ENCODE measurements around the gene CAMSAP3. TPM values are rescaled to one million over a fixed set of nuclear protein-coding genes. Genes with fewer than 3 reads are reported as not detected.

Gene CAMSAP3
- polyA plus RNA-seq, 1 of the 3 experiments (the other 2 are of a cell fraction): 0.08 TPM

GRCh38 chr19:7617172-7617571 is 21.5 kb downstream of the CAMSAP3 start:
- Histone ChIP-seq H3K4me2 (no peak overlapping the region), H3K36me3 (replicated peaks in 1 of 2; ENCODE audit: control insufficient read depth in 1 of 2, insufficient read depth in 2 of 2, low read length in 1 of 2) (peaks cover 3 to 25% of the 10 kb centered on the region in 2 experiments), H3K4me1 (ENCODE audit: control insufficient read depth in 1 of 2, insufficient read depth in 2 of 2, low read depth in 1 of 2, low read length in 1 of 2) (peaks cover 0 to 42% of the 10 kb centered on the region in 2 experiments; a peak in 1 of 4 replicates), H4K20me1 (ENCODE audit: insufficient read depth) (no peaks in the 10 kb centered on the region), H3K27me3 (ENCODE audit: insufficient read depth) (no peaks in the 10 kb centered on the region), H3K9ac (no peak overlapping the region), H3K9me3 (no peaks in the 10 kb centered on the region), H3K27ac (ENCODE audit: low read depth in 2 of 2, low read length in 1 of 2) (peak overlapping the region in 1 of 2 experiments; percentile 98; a peak in 2 of 4 replicates), H2AFZ (ENCODE audit: low read depth) (no peak overlapping the region), H3F3A (replicated peaks; ENCODE audit: insufficient read depth) (peaks cover 4% of the 10 kb centered on the region), H3K4me3 (ENCODE audit: low read depth in 2 of 2, low read length in 1 of 2) (no peak overlapping the region), H3K79me2 (ENCODE audit: insufficient read depth) (no peaks in the 10 kb centered on the region), H3K9me2 (no peaks in the 10 kb centered on the region)
- 94% methylated on average over 8 of the region's 12 CpGs for WGBS (ENCODE audit: low lambda C conversion rate)
- DNase-seq: no peak
- CTCF ChIA-PET: interaction anchor here (4.1 kb wide), 1 partner anchor 48 kb away, joined by 40 read pairs; no protein-coding TSS in a partner anchor
- POLR2A ChIA-PET: no interaction called here
- no peak for TF ChIP-seq FOXJ3 (CRISPR knock-in tag; IDR thresholded peaks at IDR 0.05)
- no peak for TF ChIP-seq REST (IDR thresholded peaks at IDR 0.05; ENCODE audit: low read depth, low read length)
- no peak for TF ChIP-seq SIN3A (IDR thresholded peaks at IDR 0.05; ENCODE audit: borderline replicate concordance, low read depth, low read length)
- no peak for TF ChIP-seq RFX5 (IDR thresholded peaks at IDR 0.05; ENCODE audit: low read length)
- no peak for TF ChIP-seq USF2 (IDR thresholded peaks at IDR 0.05; ENCODE audit: borderline replicate concordance, low read depth, low read length)
- TF ChIP-seq MXI1 (IDR thresholded peaks at IDR 0.05; ENCODE audit: low read depth, low read length): no peak
- TF ChIP-seq ZBTB33 (IDR thresholded peaks at IDR 0.05; ENCODE audit: borderline replicate concordance, low read depth): no peak
- TF ChIP-seq FOSL2 (IDR thresholded peaks at IDR 0.05; ENCODE audit: borderline replicate concordance, low read depth): no peak
- TF ChIP-seq NRF1 (IDR thresholded peaks at IDR 0.05; ENCODE audit: low read depth, low read length): no peak
- TF ChIP-seq NFIC (IDR thresholded peaks at IDR 0.05; ENCODE audit: borderline replicate concordance): no peak
- no peak for TF ChIP-seq USF1 (IDR thresholded peaks at IDR 0.05; ENCODE audit: borderline replicate concordance, low read depth)

All from SK-N-SH (cell line).